ENCODE results near the gene TTC16.

Gene TTC16

DNA sequence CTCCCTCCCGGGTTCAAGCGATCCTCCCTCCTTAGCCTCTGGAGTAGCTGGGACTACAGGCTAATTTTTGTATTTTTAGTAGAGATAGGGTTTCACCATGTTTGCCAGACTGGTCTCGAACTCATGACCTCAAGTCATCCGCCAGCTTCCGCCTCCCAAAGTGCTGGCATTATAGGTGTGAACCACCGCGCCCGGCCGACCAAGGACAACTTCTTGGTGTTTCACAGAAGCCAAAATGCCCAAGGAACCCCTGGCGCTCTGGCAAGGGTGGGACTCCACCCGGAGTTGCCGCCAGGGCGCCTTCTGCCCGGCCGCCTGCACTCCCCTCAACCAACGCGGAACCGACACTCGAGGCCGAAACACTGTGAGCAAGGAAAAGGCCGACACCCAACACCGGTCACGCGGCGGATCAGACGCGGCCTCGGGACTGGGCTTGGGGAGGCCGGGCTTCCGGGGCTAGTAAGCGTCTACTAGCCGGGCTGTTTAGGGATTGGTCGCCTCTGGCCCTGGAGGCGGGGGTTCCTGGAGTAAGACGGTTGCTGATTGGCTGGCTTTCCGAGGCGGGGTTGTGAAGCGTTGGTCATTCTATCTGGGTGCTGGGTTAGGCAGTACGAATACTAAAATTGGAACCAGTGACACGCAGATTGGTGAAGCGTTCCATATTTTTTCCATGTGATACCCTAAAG, 16.8 kb upstream of the TTC16 start:
- DNase-seq (ENCODE audit: low read depth), result peak; percentile 96

DNA sequence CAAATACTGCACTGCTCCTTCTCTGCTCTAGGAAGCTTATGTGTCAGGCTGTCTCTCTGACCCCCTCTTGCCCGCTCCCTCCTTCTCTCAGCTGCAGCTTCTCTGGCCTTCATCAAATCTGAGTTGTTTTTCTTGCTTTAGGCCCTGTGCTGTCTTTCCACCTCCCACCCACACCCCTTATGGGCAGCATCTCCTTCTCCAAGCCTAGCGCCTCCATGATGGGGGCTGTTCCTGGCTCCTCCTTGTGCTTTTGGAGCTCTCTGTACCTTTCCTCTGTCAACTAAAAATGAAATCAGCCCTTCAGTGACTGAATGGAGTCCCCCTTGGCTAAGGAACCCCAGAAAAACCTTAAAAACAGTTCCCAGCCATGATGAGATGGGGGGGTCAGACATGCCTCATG, 15.7 kb upstream of the TTC16 start:
- DNase-seq (ENCODE audit: low read depth), result no peak

DNA sequence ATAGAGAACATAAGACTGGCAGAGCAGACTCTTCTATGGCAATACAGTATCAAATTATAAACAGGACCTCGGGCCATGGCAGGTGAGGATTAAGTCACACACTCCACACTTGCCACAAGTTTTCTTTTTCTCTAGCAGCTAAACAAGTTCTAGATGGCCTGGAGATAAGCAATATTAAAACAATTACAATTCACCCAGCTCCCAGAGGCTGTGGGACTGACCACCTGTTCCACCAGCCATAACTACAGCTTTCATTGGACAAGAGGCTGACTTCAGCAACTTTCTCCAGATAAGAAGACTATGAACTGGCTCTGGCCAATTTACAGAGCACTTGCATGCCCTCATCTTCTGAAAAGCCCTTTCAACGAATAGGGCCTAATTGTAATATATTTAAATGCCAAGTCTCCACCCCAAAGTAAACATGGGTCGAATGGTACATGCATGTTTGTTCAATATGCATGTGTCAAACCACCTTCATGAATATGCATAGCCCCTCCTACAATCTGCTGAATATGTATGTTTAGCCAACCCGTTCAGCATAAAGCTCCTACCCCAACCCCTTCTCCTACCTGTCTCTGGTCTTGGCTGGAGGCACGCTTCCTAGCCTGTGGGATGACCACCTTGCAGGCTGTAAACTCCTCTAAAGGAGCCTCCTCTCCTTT, 15.2 kb upstream of the TTC16 start:
- DNase-seq (ENCODE audit: low read depth), result no peak

DNA sequence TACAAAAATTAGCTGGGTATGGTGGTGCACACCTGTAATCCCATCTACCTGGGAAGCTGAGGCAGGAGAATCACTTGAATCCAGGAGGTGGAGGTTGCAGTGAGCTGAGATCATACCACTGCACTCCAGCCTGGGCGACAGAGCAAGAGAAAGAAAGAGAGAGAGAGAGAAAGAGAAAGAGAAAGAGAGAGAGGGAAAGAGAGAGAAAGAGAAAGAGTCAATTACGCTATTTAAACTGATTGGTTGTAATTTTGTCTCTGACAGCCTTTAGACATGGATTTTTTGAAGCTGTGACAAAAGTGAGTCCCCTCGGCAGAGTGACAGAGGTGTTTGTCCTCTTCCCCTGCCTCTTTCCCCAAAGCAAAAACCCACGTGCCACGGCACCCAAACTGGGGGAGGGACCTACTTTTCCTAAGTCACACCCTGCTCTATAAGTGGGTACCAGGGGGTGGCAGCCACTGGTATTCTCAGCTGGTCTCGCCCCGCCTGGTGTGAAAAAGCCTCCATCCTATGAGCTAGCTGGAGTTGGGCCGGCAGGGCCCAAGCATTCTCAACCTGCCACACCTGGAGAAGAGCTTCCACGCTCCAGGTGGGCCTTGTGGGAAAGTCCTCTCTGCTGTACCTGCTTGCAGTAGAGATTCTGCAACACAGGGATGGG, 12.5 kb upstream of the TTC16 start:
- DNase-seq (ENCODE audit: low read depth), result no peak

DNA sequence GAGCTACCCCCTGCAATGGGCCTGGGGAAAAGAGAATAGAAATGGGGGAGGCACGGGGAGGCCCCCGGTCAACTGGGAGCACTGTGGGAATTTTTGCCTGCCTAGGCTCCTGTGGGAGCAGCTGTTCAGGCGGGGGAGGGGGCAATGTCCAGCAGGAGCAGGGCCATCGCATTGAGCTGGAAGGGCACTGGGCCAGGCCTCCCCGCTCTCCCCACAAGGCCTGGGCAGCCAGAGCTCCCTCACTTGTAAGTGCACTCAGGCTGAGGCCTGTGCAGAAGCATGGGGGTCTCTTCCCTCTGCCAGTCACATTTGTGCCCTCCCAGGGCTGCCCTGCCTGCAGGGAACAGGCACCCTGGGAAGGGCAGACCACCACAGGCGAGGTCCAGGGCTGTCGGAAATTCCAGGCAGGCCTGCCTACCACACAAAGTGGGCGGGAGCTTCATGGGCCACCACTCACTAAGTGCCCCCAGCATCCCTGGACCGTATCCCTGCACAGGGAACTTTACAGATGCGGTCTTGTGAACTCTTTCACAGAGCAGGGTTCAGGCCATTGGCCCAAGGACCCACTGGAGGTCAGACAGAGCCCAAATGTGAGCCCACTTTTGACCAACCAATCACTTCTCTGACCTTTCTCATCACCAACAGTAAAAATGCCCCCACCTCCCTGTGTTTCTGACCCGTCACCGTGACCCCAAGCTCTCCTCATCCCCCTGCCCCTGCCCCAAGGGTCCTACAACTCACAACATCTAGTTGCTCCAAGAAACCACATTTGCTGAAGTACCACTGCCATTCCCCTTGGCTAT, 10.1 kb upstream of the TTC16 start:
- no peak for DNase-seq (ENCODE audit: low read depth)

DNA sequence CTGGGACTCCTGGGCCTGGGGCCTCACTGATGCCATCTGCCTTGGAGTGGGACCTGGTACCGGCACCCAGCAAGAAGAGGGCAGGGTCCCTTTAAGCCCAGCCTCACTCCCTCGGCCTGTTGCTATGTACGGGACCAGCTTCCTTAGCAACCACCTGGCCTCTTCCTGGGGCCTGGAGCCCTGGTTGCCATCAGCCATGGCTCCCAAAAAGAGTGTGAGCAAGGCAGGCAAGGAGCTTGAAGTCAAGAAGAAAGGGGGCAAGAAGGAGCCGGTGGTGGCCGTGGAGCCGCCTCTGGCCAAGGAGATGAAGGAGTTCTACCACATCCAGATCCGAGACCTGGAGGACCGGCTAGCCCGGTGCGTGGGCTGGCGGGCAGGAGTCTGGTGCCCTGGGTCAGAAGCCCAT, 9.0 kb upstream of the TTC16 start, which contains the start of gene CFAP157:
Gene CFAP157 (plus strand): TSS at position 153 of the 406 bp plus-strand sequence. CDS start 44 bp downstream, at position 197.
- no peak for DNase-seq (ENCODE audit: low read depth)

DNA sequence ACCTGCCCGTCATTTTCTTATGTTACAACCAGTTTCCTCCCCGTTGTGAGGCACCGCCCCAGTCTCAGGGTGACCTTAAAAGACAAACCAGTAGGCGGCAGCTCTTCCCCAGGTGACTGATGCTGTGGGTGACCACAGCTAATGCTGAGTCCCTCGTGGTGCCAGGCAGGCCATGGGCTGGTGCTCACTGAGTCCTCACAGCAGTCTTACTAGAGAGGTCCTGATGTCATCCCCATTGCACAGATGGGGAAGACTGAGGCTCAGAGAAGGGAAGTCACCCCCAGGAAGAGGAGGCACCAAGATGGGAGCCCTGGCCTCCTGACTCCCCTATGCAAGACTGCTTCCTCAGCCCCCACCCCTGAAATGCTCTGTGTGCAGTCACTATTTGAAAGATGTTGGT, 8.1 kb upstream of the TTC16 start:
- no peak for DNase-seq (ENCODE audit: low read depth)

DNA sequence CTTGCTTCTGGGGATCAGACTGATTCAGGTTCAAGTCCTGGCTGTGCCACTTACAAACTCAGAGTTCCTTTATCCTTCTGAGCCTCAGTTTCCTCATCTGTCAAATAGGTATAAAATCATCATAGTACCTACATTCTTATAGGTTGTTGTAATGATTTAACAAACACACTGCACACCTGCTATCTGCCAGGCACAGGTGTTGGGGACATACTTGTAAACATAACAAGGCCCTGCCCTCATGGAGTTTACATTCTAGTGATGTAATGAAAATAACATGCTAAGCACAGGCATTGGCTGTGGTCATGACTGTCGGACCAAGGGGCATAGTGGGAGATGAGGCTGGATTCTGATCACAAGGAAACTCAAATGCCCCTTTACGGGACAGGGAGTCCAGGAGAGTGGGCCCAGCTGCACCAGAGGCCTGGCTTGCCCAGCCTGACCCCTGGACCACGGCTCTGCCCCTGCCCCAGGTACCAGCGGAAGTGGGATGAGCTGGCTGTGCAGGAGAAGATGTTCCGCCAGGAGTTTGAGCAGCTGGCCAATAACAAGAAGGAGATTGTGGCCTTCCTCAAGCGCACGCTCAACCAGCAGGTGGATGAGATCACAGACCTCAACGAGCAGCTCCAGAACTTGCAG, 6.8 kb upstream of the TTC16 start:
- no peak for DNase-seq (ENCODE audit: low read depth)

DNA sequence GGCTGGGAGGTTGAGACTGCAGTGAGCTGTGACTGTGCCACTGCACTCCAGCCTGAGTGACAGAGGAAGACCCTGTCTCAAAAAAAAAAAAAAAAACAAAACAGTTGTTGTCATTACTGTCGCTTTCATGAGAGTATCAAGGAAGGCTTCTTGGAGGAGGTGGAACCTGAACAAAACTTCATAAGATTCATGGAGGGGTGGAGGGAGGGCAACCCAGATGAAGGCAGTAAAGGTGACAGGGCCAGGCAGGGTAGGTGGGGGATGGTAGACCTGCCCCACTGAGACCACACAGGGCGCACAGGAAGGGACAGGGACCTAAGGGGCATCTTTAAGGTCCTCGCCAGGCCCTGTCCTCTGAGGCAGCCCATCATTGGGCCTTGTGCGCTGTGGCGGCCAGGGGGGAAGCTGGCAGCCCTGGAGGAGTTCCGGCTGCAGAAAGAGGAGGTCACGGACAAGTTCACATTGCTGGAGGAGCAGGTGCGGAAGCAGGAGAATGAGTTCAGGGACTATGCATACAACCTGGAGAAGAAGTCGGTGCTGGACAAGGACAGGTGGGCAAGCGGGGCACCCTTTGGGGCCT, 5.6 kb upstream of the TTC16 start:
- DNase-seq (ENCODE audit: low read depth), result no peak

DNA sequence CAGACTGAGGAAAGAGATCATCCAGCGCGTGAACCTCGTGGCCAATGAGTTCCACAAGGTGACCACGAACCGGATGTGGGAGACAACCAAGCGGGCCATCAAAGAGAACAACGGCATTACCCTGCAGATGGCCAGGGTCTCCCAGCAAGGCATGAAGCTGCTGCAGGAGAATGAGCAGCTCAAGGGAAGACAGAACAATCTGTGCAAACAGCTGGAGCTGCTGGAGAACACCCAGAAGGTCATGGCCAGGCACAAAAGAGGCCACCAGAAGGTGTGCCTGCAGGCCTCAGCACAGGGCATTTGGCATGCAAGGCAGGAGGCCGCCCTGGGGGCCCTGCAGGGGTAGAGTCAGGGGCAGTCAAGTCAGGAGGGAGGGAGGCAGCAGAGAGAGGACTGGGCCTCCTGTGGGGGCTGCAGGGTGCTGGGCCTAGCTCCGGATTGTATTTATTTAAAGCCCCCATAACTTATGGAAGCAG, 4.6 kb upstream of the TTC16 start:
- DNase-seq (ENCODE audit: low read depth), result no peak

DNA sequence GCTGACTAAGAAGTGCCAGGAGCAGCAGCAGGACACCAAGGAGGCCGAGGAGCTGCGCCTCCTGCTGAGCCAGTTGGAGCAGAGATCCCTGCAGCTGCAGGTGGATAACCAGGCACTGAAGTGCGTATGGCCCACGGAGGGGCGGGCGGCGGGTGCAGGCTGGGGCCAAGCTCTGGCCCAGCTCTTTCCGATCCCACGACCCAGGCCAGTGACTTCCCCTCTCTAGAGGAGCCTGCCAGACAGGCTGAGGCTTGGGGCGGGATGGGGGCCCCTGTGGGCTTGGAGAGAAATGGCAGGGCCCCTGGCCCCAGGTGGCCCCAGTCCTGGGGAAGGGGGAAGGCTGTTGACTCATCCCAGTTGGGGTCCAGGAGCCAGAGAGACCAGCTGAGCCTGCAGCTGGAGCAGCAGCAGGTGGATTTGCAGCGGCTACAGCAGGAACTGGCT, 4.0 kb upstream of the TTC16 start:
- DNase-seq (ENCODE audit: low read depth), result no peak

DNA sequence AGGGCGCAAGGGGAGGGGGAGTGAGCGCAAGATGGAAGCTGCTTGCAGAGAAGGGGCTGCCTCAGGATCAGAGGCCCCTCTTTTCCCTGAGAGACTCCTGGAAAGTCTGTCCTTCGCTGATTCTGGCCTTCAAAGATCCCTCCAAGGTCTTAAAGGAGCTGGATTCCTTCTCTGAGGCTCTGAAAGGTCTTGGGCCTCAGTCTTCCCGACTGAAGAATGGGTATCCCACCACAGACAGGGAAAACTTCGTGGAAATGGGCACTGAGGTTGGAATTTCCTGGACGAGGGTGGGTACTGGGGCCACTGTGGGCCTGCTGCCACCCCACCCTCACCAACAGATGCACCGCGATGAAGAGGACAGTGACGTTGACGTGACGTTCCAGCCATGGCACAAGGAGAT, 3.5 kb upstream of the TTC16 start:
- DNase-seq (ENCODE audit: low read depth), result no peak

DNA sequence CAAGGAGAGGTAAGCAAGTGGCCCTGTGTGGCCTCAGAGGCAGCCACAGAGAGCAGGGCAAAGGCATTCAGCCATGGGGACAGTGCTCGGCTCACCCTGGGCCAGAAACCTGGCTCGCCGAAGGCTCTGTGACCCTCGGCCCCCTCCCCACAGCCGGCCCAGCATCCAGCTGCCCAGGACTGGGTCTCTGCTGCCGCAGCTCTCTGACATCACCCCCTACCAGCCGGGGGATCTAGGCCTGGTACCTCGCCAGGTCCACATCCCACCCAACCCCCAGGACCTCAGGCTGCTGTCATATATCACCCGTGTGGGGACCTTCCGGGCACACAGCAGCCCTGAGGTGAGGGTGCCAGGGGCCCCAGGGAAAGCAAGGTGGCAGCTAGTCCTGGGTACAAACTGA, 3.0 kb upstream of the TTC16 start:
- no peak for DNase-seq (ENCODE audit: low read depth)

DNA sequence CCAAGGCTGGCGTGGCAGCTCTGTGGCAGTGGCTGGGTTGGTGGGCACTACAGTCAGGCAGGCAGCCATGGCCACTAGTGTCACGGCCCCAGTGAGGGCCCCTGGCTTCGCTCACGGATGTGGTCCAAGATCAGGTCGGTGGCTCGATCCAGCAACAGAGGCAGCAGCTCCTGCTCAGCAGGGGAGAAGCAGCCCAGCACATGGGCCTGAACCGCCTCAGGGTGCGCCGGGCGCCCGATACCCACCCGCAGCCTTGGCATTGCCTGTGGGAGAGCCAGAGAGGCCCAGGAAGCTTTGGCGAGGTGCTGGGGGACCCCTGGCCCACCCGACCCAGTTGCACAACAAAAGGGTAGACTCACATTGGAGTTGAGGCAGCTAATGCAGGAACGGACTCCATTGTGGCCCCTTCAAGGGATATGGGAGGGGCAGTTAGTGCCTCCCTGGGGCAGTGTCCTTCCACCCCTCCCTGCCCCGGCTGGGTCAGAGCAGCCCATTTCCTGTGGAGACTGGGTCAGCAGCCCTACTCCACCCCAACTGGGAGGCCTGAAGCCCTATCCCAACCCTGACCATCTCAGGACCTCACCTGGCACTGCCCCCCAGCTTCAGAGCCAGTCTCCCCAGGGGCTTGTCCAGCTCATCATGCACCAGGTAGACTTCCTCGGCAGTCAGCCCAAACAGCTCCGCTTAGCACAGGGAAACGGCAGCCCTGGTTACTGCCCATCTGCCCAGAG, 1.7 kb upstream of the TTC16 start:
- no peak for DNase-seq (ENCODE audit: low read depth)

DNA sequence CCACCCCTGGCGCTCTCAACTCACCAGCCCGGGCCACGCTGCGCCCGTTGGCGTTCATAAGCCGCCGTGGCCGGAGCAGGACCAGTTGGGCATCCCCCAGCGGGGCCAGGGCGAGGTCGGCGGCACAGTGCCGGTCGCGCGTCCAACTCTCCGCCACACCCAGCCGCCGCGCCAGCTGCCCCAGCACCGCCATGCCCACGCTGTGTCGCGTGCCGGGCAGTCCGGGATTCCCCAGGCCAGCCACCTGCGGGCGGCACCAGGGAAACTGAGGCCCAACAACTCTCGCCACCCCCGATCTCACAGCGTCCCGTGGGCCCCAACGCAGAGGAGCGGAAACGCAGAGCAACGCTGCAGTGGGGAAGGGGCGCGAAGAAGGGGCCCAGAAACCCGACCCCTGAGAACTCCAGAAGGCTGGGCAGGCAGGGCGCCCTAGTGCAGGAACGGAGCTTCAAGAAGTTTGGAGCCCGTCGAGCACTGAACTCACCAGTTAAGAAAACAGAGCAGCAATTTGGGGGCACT, 869 bp upstream of the TTC16 start:
- DNase-seq (ENCODE audit: low read depth), result no peak

DNA sequence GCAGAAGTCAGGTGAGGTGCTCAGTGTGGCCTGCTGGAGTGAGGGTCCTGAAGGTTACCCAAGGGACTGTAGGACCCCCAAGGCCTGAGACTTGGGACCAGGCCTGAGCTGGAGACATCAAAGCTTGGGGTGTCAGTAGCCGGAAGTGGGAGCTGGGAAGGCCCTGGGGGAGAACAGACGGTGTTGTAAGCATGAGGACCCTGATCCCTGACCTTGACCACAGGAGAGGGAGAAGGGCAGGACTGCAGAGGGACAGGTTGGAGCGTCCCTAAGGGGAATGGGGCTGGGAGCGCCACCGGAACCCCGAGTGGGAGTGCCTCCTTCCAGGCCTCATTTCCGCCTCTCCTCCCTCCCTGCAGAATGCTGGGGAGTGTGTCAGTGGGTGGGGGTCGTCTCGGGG, 533 bp downstream of the TTC16 start:
- no peak for DNase-seq (ENCODE audit: low read depth)

DNA sequence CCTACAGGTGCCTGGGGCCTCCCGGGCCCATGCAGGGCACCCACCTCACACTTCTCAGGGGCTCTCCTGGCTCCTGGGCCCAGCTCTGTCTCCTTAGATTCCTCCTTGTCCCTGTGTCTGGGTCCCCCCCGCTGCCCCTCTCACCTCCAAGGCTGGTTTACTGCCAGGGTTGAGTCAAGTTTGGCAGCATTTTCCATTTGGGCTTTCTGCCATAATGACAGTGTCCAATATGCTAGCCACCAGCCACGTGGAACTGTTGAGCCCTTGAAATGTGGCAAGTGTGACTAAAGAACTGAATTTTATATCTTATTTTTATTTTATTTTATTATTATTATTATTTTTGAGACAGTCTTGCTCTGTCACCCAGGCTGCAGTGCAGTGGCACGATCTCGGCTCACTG, 1.9 kb downstream of the TTC16 start:
- DNase-seq (ENCODE audit: low read depth), result no peak

DNA sequence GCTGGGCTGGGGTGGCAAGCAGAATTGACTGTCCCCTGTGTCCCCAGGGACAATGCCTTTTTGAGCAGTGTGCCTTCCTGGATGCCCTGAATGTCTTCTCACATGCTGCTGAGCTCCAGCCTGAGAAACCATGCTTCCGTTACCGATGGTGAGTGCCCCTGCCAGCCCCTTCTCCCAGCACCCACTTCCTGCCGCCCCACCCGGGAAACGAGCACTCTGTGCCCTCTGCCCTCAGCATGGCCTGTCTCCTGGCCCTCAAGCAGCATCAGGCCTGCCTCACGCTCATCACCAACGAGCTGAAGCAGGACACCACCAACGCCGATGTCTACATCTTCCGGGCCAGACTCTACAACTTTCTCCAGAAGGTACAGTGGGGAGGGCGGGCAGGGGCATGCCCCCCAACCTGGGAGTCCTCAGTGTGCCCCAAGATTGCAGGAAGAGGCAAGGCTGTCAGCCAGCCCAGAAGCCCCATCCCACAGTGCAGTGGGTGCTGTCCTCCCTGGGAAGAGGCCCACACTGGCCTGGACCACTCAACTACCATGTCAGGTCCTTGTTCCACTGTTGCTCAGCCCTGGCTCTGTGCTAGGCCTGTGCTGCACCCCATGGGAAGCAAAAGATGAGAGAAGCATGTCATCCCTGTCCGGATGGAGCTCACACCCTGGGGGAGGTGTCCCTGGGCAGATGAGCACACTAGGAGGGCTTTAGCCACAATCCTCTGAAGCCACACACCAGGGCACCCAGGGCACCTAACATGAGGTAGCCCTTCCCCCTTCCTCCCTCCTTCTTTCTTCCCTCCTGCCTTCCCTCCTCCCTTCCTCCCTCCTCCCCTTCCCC, 4.4 kb downstream of the TTC16 start:
- no peak for DNase-seq (ENCODE audit: low read depth)

DNA sequence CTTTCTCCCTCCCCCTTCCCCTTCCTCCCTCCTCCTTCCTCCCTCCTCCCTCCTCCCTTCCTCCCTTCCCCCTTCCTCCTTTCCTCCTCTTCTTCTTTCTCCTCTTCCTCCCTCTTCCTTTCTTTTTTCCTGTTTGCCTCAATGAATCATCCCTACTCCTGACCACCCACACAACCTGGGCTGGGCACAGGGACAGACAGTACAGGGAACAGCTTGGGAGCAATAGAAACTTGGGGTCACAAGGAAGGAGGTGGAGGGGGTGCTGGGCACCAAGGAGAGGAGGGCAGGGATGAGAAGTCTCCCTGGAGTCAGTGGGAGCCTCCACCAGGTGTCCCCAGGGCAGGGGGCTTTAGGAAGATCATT, 5.0 kb downstream of the TTC16 start:
- no peak for DNase-seq (ENCODE audit: low read depth)

DNA sequence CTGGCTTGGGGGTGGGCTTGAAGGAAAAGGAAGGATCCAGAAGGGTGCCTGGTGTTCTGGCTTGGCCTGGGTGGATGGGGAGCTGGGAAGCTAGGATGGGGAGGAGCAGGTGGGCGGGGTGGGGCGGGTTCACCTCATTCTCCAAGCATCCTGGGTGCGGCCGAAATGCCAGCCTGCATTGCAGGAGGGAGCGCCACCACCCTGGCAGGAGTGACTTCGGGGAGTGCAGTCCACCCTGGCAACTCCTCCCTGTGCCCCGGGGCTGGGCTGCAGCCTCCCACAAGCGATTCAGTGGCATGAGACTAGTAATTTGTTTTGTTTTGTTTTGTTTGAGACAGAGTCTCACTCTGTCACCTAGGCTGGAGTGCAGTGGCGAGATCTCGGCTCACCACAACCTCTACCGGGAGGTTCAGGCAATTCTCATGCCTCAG, 5.5 kb downstream of the TTC16 start:
- DNase-seq (ENCODE audit: low read depth), result no peak
